Tongue (tissue), 1 donor: ENCODE results near the gene PLPP7. TPM values are rescaled to one million over a fixed set of nuclear protein-coding genes. Genes with fewer than 3 reads are reported as not detected.

Source experiments
- total RNA-seq: library from RNA; depleted of rRNA; stranded (reverse); fragments of >200 nt; gene quantifications from one replicate; pipeline ENCODE4 v1.2.3, GENCODE V29; 2014

The PLPP7 gene
- total RNA-seq, 1 donor from 2014 or later, result 81.3 TPM

Other genes with a start within 250 kb of the PLPP7 start
- gene AIF1L, start 193.2 kb upstream of the PLPP7 start, total RNA-seq, result 19.1 TPM
- 27.4 TPM for gene NUP214, start 164.1 kb upstream of the PLPP7 start, total RNA-seq
- 16.7 TPM for gene FAM78A, start 13.2 kb upstream of the PLPP7 start, total RNA-seq
- 111 TPM for gene PRRC2B, start 104.4 kb downstream of the PLPP7 start, total RNA-seq
- 27.4 TPM for gene POMT1, start 213.2 kb downstream of the PLPP7 start, total RNA-seq
- 19.6 TPM for gene UCK1, start 241.5 kb downstream of the PLPP7 start, total RNA-seq